ENCODE measurements around the gene CFHR5. TPM values are rescaled to one million over a fixed set of nuclear protein-coding genes. Genes with fewer than 3 reads are reported as not detected.
"Not testable (repeated sequence)": the region's sequence is repeated elsewhere in the genome, so short reads cannot be mapped to it uniquely, and the experiment has no call there.

The CFHR5 gene
- total RNA-seq, 6 experiments from 2014 or later: not detected

DNA sequence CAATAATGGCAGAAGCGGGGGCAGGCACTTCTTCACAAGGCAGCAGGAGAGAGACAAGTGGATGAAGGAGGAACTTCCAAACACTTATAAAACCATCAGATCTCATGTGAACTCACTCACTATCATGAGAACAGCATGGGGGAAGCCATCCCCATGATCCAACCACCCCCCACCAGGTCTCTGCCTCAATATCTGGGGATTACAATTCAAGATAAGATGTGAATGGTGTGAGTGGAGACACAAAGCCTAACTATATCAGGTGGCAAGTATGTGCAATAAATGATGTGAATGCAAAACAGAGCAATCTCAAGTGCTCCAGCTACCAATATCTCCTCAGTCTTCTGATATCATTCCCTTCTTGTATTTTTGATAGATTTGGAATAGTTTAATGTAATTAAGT lies 21.4 kb upstream of the CFHR5 start:
- no peaks in the 10 kb centered on the region for H3K9me3 Mint-ChIP-seq
- no peak for DNase-seq
- no peaks in the 10 kb centered on the region for H3K36me3 Mint-ChIP-seq (ENCODE audit: low read depth)
- H3K4me1 Mint-ChIP-seq (ENCODE audit: low read depth): 0 out of 2 replicates have a peak, but pooled peaks cover 5% of the 10 kb centered on the region
- no peaks in the 10 kb centered on the region for H3K27me3 Mint-ChIP-seq (ENCODE audit: insufficient read depth)
- TF ChIP-seq, protein P1, sequence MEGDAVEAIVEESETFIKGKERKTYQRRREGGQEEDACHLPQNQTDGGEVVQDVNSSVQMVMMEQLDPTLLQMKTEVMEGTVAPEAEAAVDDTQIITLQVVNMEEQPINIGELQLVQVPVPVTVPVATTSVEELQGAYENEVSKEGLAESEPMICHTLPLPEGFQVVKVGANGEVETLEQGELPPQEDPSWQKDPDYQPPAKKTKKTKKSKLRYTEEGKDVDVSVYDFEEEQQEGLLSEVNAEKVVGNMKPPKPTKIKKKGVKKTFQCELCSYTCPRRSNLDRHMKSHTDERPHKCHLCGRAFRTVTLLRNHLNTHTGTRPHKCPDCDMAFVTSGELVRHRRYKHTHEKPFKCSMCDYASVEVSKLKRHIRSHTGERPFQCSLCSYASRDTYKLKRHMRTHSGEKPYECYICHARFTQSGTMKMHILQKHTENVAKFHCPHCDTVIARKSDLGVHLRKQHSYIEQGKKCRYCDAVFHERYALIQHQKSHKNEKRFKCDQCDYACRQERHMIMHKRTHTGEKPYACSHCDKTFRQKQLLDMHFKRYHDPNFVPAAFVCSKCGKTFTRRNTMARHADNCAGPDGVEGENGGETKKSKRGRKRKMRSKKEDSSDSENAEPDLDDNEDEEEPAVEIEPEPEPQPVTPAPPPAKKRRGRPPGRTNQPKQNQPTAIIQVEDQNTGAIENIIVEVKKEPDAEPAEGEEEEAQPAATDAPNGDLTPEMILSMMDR (IDR thresholded peaks at IDR 0.05): no peak
- H3K27ac Mint-ChIP-seq: no peak overlapping the region
- H3K4me3 Mint-ChIP-seq: no peak overlapping the region

DNA sequence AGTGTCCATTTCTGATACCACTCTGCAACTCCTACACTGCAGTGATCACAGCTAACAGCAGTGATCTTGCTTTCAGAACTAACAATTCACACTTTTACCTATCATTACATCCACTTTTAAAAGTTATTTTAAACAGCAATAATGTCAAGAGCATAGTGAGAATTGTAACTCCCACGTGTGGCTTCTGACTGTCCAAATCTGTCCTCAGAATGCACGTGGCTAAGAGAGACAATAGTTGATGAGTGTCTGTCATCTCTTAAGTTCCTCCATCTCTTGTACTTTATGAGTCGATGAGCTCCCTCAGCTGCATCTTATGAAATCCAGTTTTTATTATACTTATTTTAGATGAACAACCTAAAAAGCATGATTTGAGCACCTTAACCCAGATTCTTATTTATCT lies 16.5 kb upstream of the CFHR5 start:
- no peaks in the 10 kb centered on the region for H3K36me3 Mint-ChIP-seq (ENCODE audit: low read depth)
- 0 out of 2 replicates have a peak, but pooled peaks cover 5% of the 10 kb centered on the region for H3K4me1 Mint-ChIP-seq (ENCODE audit: low read depth)
- DNase-seq: no peak
- no peak overlapping the region for H3K4me3 Mint-ChIP-seq
- no peak overlapping the region for H3K27ac Mint-ChIP-seq
- no peaks in the 10 kb centered on the region for H3K9me3 Mint-ChIP-seq
- TF ChIP-seq, protein P1 (IDR thresholded peaks at IDR 0.05): no peak
- no peaks in the 10 kb centered on the region for H3K27me3 Mint-ChIP-seq (ENCODE audit: insufficient read depth)

DNA sequence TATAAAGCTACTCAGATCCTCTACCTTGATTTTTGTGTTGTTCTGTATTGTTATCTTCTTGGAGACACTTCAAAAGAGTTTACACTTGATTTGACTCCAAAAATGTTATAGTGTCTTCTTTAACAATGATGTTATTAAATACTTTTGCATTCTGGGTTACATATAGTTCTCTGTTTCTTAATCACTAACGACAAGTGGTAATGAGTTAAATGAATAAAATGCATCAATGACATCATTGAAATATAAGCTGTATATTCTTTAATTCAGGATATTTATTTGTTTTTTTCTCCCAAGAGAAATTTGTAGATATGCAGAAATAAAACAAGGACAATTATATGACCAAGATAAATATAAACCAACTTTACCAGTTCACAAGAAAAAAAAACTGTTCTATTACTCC lies 7.2 kb upstream of the CFHR5 start:
- Mint-ChIP-seq H3K36me3 (ENCODE audit: low read depth) (no peaks in the 10 kb centered on the region), H3K27me3 (ENCODE audit: insufficient read depth) (no peaks in the 10 kb centered on the region; the same call in 1 of the 2 replicates), H3K9me3 (no peaks in the 10 kb centered on the region), H3K27ac (no peak overlapping the region), H3K4me3 (no peak overlapping the region), H3K4me1 (ENCODE audit: low read depth) (no peaks in the 10 kb centered on the region)
- no peak for DNase-seq
- TF ChIP-seq, protein P1 (IDR thresholded peaks at IDR 0.05): no peak

DNA sequence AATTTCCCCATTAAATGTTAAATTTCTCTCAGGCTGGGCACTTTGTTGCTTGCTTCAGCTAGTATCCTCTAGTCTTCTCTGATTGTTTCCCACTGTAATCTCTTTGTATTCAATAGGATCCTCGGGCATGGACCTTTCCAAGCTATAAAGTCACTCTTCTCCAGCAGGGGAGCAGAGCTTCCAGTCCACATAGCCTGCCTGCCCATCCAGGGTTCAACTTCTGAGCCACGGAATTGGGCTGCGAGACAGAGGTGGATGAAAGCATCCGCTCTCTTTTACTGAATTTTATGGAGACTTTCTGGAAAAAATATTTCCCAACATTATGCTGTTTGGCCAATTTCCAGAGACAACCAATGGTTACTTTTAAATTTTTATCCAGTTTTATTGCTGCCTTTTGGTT lies 1.1 kb upstream of the CFHR5 start:
- no peaks in the 10 kb centered on the region for H3K36me3 Mint-ChIP-seq (ENCODE audit: low read depth)
- H3K27ac Mint-ChIP-seq: no peak overlapping the region
- TF ChIP-seq, protein P1 (IDR thresholded peaks at IDR 0.05): no peak
- no peaks in the 10 kb centered on the region for H3K27me3 Mint-ChIP-seq (ENCODE audit: insufficient read depth)
- H3K9me3 Mint-ChIP-seq: no peaks in the 10 kb centered on the region
- no peaks in the 10 kb centered on the region for H3K4me1 Mint-ChIP-seq (ENCODE audit: low read depth)
- no peak overlapping the region for H3K4me3 Mint-ChIP-seq
- DNase-seq: no peak

- DNase-seq: no peak
Observed at GRCh38 chr1:196980859-196981258, 3.5 kb downstream of the CFHR5 start.

GRCh38 chr1:196982247-196982646 lies 4.9 kb downstream of the CFHR5 start:
- not testable (repeated sequence) for H3K9me3 Mint-ChIP-seq; H3K27ac Mint-ChIP-seq; H3K4me3 Mint-ChIP-seq; H3K36me3 Mint-ChIP-seq (ENCODE audit: low read depth); DNase-seq; H3K4me1 Mint-ChIP-seq (ENCODE audit: low read depth); H3K27me3 Mint-ChIP-seq (ENCODE audit: insufficient read depth)

More at GRCh38 chr1:196980859-196981258, 3.5 kb downstream of the CFHR5 start:
- H3K27ac Mint-ChIP-seq: no peak overlapping the region
- no peaks in the 10 kb centered on the region for H3K36me3 Mint-ChIP-seq (ENCODE audit: low read depth)
- no peaks in the 10 kb centered on the region for H3K4me1 Mint-ChIP-seq (ENCODE audit: low read depth)
- TF ChIP-seq, protein P1 (IDR thresholded peaks at IDR 0.05): no peak
- H3K9me3 Mint-ChIP-seq: no peaks in the 10 kb centered on the region
- H3K27me3 Mint-ChIP-seq (ENCODE audit: insufficient read depth): no peaks in the 10 kb centered on the region
- H3K4me3 Mint-ChIP-seq: no peak overlapping the region

DNA sequence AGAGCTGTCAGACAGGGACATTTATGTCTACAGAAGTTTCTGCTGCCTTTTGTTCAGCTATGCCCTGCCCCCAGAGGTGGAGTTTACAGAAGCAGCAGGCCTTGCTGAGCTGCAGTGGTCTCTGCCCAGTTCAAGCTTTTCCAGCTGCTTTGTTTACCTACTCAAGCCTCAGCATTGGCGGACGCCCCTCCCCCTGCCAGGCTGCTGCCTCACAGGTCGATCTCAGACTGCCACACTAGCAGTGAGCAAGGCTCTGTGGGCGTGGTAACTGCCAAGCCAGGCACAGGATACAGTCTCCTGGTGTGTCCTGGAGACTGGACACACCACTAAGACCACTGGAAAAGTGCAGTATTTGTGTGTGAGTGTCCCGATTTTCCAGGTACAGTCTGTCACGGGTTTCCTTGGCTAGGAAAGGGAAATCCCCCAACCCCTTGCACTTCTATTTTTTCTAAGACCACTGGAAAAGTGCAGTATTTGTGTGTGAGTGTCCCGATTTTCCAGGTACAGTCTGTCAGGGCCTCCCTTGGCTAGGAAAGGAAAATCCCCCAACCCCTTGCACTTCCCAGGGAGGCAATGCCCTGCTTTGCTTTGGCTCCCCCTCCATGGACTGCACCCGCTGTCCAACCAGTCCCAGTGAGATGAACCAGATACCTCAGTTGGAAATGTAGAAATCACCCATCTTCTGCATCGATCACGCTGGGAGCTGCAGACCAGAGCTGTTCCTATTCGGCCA lies 14.7 kb downstream of the CFHR5 start:
- not testable (repeated sequence) for H3K4me1 Mint-ChIP-seq (ENCODE audit: low read depth); H3K27me3 Mint-ChIP-seq (ENCODE audit: insufficient read depth); DNase-seq; H3K4me3 Mint-ChIP-seq; H3K27ac Mint-ChIP-seq; H3K36me3 Mint-ChIP-seq (ENCODE audit: low read depth); H3K9me3 Mint-ChIP-seq
